ENCODE measurements around the gene SCYGR6. TPM values are rescaled to one million over a fixed set of nuclear protein-coding genes. Genes with fewer than 3 reads are reported as not detected.
"Not testable (repeated sequence)": the region's sequence is repeated elsewhere in the genome, so short reads cannot be mapped to it uniquely, and the experiment has no call there.

SCYGR6 gene
- total RNA-seq, 1 donor from 2014 or later = not detected

DNA sequence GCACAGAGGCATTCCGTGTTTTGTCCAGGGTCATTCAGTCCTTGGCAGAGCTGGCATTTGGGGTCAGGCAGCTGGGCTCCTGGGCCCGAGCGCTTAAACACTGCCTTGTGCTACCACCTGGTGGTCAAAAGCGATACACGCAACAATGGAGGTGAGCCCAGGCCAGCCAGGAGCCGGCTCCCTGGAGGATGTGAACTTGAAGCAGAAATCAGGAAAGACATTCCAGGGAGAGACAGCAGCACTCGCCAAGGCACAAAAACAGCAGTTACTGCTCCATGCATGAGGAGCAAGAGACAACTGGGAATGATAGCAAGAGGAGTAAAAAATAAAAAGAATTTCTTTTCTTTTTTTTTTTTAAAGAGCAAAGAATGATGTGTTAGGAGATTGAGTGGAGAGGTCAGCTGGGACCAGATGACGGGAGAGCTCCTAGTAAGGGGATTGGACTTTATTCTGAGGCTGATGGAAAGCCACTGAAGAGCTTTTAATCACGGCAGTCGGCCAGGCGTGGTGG lies 41.9 kb upstream of the SCYGR6 start:
- H3K27ac Mint-ChIP-seq = no peak overlapping the region

DNA sequence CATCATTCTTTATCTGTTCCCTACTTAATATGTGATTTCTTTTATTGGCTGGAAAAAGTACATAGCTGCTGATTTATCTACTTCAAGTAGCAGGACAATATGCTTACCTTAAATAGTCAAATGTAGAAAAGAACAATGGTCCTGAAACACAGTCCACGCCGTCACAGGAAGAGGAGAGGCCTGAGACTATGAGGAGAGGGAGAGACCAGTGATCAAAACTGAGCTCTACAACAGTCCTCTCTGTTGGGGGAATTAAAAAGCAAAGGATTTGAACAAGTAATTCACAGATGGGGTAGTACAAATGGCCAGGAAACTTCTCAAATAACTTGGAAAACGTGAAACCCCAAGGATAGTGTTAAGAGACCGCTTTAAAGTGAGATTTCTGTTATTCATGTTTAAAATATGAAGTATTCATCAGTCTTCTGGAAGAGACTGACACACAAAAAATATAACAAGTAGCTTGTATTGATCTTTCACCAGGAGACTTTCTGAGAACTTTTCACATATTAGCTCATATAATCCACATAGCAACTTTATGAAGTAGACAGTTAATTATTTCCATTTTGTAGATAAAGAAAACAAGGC lies 41.3 kb upstream of the SCYGR6 start:
- CTCF ChIA-PET = interaction anchor here (0.7 to 3.4 kb wide), 37 partner anchors 10 to 733 kb away, joined by 3 to 39 read pairs (median 4); no protein-coding TSS in a partner anchor
- no peak overlapping the region for H3K27ac Mint-ChIP-seq
- H3K9me3 Mint-ChIP-seq = no peaks in the 10 kb centered on the region
- intact Hi-C loops (cut with micrococcal nuclease) = loop anchor here (1.0 to 10.0 kb wide), 8 partner anchors 108 to 731 kb away; partner anchors contain the start of gene AGFG1
- TF ChIP-seq, protein P1, sequence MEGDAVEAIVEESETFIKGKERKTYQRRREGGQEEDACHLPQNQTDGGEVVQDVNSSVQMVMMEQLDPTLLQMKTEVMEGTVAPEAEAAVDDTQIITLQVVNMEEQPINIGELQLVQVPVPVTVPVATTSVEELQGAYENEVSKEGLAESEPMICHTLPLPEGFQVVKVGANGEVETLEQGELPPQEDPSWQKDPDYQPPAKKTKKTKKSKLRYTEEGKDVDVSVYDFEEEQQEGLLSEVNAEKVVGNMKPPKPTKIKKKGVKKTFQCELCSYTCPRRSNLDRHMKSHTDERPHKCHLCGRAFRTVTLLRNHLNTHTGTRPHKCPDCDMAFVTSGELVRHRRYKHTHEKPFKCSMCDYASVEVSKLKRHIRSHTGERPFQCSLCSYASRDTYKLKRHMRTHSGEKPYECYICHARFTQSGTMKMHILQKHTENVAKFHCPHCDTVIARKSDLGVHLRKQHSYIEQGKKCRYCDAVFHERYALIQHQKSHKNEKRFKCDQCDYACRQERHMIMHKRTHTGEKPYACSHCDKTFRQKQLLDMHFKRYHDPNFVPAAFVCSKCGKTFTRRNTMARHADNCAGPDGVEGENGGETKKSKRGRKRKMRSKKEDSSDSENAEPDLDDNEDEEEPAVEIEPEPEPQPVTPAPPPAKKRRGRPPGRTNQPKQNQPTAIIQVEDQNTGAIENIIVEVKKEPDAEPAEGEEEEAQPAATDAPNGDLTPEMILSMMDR (IDR thresholded peaks at IDR 0.05) = no peak
- H3K27me3 Mint-ChIP-seq = peaks cover 2% of the 10 kb centered on the region
- POLR2A ChIA-PET = interaction anchor here (0.6 kb wide), 1 partner anchor 26 kb away, joined by 3 read pairs; no protein-coding TSS in a partner anchor
- H3K4me1 Mint-ChIP-seq = no peaks in the 10 kb centered on the region
- no peaks in the 10 kb centered on the region for H3K36me3 Mint-ChIP-seq (ENCODE audit: low read depth)
- DNase-seq (no peak), ATAC-seq (ENCODE audit: low read depth) (no peak)
- H3K4me3 Mint-ChIP-seq = no peak overlapping the region

More for the DNA sequence above, 41.9 kb upstream of the SCYGR6 start:
- H3K27me3 Mint-ChIP-seq = peaks cover 2% of the 10 kb centered on the region
- POLR2A ChIA-PET = no interaction called here
- H3K4me1 Mint-ChIP-seq = no peaks in the 10 kb centered on the region
- DNase-seq = peak; percentile 40
- TF ChIP-seq, protein P1 (IDR thresholded peaks at IDR 0.05) = peak; percentile 68
- no peaks in the 10 kb centered on the region for H3K36me3 Mint-ChIP-seq (ENCODE audit: low read depth)
- ATAC-seq (ENCODE audit: low read depth) = peak; percentile 90
- CTCF ChIA-PET = interaction anchor here (0.7 to 3.4 kb wide), 36 partner anchors 11 to 643 kb away, joined by 3 to 39 read pairs (median 4); no protein-coding TSS in a partner anchor
- no peaks in the 10 kb centered on the region for H3K9me3 Mint-ChIP-seq
- H3K4me3 Mint-ChIP-seq = no peak overlapping the region
- intact Hi-C loops (cut with micrococcal nuclease) = loop anchor here (1.0 to 10.0 kb wide), 8 partner anchors 108 to 732 kb away; partner anchors contain the start of gene AGFG1

DNA sequence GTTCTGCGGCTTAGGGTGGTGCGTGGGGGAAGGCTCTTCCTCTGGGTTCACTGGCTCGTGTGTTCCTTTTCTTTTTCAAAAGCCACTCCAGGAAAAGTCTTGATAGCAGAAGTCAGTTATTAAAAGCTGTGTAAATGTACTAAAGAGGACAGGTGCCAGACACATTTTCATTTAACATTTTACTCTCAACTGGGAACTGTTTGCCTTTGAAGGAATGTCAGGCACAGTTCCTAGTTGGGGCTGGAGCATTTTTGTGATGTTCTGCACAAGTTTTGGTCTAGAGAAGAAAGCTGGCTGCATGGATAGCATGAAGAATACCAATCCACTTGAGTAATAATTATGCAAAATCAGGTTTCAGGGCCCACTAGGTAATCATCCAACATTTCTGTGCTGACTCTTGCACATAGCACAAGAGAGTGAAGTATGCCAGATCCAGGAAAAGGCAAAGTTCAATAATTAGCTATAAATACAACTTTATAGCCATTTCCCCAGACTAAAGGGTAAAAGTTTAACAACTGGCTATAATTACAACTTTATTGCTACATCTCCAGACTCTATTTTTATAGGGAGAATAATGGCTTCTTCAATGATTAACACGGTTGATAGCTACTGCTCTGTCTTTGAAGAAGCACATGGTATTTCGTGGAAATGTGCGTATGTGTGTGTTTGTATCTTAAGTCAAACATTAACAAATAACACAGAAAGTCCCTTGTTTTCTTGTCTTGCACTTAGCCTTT lies 37.4 kb upstream of the SCYGR6 start:
- no peak for ATAC-seq (ENCODE audit: low read depth)
- CTCF ChIA-PET = no interaction called here
- Mint-ChIP-seq H3K4me1 (no peaks in the 10 kb centered on the region), H3K36me3 (ENCODE audit: low read depth) (no peaks in the 10 kb centered on the region), H3K4me3 (no peak overlapping the region), H3K27me3 (peaks cover 9% of the 10 kb centered on the region), H3K9me3 (no peaks in the 10 kb centered on the region), H3K27ac (no peak overlapping the region)
- intact Hi-C loops (cut with micrococcal nuclease) = loop anchor here (10.0 kb wide), 1 partner anchor 727 kb away; no protein-coding TSS in a partner anchor
- DNase-seq = no peak
- POLR2A ChIA-PET = no interaction called here
- TF ChIP-seq, protein P1 (IDR thresholded peaks at IDR 0.05) = no peak

DNA sequence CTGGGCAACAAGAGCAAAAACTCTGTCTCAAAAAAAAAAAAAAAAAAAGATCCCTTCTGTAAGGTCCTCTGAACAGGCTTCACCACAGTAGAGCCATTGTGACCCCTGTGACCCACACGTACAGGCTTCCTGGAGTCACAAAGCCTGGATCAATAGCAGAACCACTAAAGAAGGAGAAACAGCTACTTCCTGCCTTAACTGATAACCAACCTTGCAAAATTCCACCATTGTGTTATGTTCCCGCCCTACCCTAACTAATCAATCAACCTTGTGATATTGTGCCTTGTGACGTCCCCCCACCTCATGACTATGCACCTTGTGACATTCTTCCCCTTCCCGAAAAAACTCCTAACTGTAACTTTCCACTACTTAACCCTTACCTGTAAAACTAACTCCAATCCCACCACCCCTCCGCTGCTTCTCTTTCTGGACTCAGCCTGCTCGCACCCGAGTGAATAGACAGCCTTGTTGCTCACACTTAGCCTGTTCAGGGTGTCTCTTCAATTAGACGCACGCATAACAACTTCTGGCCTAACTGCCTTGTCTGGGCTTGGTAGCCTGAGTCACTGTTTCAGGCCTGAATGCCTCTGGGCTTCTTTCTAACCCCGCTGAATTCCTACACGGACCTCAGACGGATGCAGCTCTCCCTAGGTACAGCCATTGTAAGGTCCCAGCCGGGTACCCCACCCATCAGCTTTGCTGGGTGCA lies 35.0 kb upstream of the SCYGR6 start:
- no peaks in the 10 kb centered on the region for H3K9me3 Mint-ChIP-seq
- no peaks in the 10 kb centered on the region for H3K36me3 Mint-ChIP-seq (ENCODE audit: low read depth)
- ATAC-seq (ENCODE audit: low read depth) (no peak), DNase-seq (no peak)
- no peak overlapping the region for H3K4me3 Mint-ChIP-seq
- intact Hi-C loops (cut with micrococcal nuclease) = loop anchor here (10.0 kb wide), 1 partner anchor 725 kb away; no protein-coding TSS in a partner anchor
- no peaks in the 10 kb centered on the region for H3K4me1 Mint-ChIP-seq
- peaks cover 7% of the 10 kb centered on the region for H3K27me3 Mint-ChIP-seq
- ChIA-PET CTCF (no interaction called here), POLR2A (no interaction called here)
- no peak overlapping the region for H3K27ac Mint-ChIP-seq
- TF ChIP-seq, protein P1 (IDR thresholded peaks at IDR 0.05) = no peak

DNA sequence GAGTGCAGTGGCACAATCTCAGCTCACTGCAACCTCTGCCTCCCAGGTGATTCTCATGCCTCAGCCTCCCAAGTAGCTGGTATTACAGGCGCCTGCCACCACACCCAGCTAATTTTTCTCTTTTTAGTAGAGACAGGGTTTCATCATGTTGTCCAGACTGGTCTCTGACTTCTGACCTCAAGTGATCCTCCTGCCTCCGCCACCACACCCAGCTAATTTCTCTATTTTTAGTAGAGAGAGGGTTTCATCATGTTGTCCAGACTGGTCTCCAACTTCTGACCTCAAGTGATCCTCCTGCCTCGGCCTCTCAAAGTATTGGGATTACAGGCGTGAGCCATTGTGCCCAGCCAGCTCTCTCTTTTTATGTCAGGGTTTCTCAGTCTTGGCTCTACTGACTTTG lies 31.7 kb upstream of the SCYGR6 start:
- POLR2A ChIA-PET = interaction anchor here (0.6 kb wide), 1 partner anchor 352 kb away, joined by 3 read pairs; no protein-coding TSS in a partner anchor
- CTCF ChIA-PET = interaction anchor here (1.0 kb wide), 1 partner anchor 10 kb away, joined by 3 read pairs; no protein-coding TSS in a partner anchor
- ATAC-seq (ENCODE audit: low read depth); H3K4me3 Mint-ChIP-seq; H3K27me3 Mint-ChIP-seq; intact Hi-C loops (cut with micrococcal nuclease); H3K9me3 Mint-ChIP-seq; H3K36me3 Mint-ChIP-seq (ENCODE audit: low read depth); H3K4me1 Mint-ChIP-seq; H3K27ac Mint-ChIP-seq; DNase-seq: not testable (repeated sequence)

Measured in activated B cell treated with CpG ODN at 0.5 μM for 24 hours (primary cell).